Spleen (tissue), 11 donors: ENCODE results near the gene HSD11B1. TPM values are rescaled to one million over a fixed set of nuclear protein-coding genes. Genes with fewer than 3 reads are reported as not detected.

ENCODE experiments used
- DNase-seq: peaks from one replicate; pipeline ENCODE4 v3.0.0-alpha.2; 2020
- H3K27ac ChIP-seq, 8 donors: fragments of 200-600 bp; sonication (generic) in 7 of 8; 1 replicate in 4 of 8; 2 replicates in 4 of 8; pipeline versions ENCODE4 v1.5.0 to v1.8.0; 2016 to 2021; ENCODE audit warnings: inconsistent platforms in 4 of 8, mild to moderate bottlenecking in 4 of 8, moderate library complexity in 1 of 8
- H3K27me3 ChIP-seq, 7 donors: fragments of 200-600 bp; sonication (generic) in 6 of 7; replicated peaks in 1 of 7; 1 replicate in 4 of 7; 2 replicates in 3 of 7; pipeline versions ENCODE4 v1.5.0 to v1.8.0; 2016 to 2021; ENCODE audit warnings: inconsistent platforms in 3 of 7, mild to moderate bottlenecking in 1 of 7
- H3K36me3 ChIP-seq, 6 donors: fragments of 200-600 bp; sonication (generic) in 5 of 6; 1 replicate in 4 of 6; 2 replicates in 2 of 6; pipeline versions ENCODE4 v1.5.0 to v1.8.0; 2016 to 2021; ENCODE audit warnings: inconsistent platforms in 2 of 6
- H3K4me1 ChIP-seq, 6 donors: fragments of 200-600 bp; sonication (generic) in 5 of 6; 1 replicate in 3 of 6; 2 replicates in 3 of 6; pipeline versions ENCODE4 v1.5.0 to v1.8.0; 2016 to 2021; ENCODE audit warnings: inconsistent platforms in 3 of 6
- H3K4me3 ChIP-seq, 8 donors: fragments of 200-600 bp; sonication (generic) in 7 of 8; 1 replicate in 4 of 8; 2 replicates in 4 of 8; pipeline versions ENCODE4 v1.5.0 to v1.8.0; 2016 to 2021; ENCODE audit warnings: inconsistent platforms in 4 of 8, mild to moderate bottlenecking in 4 of 8, moderate library complexity in 2 of 8
- H3K9me3 ChIP-seq, 8 donors: fragments of 200-600 bp; sonication (generic) in 7 of 8; 1 replicate in 4 of 8; 2 replicates in 4 of 8; pipeline versions ENCODE4 v1.5.0 to v1.8.0; 2016 to 2021; ENCODE audit warnings: inconsistent platforms in 4 of 8
- POLR2A ChIP-seq, 3 donors: fragments of 450-650 bp; IDR thresholded peaks; one replicate each; pipeline ENCODE4 v1.5.1; 2017; ENCODE audit warnings: antibody characterized with exemption in 3 of 3, mild to moderate bottlenecking in 1 of 3
- POLR2AphosphoS5 ChIP-seq, 3 donors: sonication (generic); formaldehyde crosslinking; IDR thresholded peaks; one replicate each; pipeline ENCODE4 v1.5.1; 2017; ENCODE audit warnings: antibody characterized with exemption in 3 of 3
- WGBS, 5 donors: extraction: QIAGEN DNeasy Blood & Tissue Kit in 3 of 5; methylation state at CpG; one replicate each; pipeline versions ENCODE4 v1.1.5 to v1.1.7; 2013 to 2018; 5-methylcytosine and 5-hydroxymethylcytosine counted together
- intact Hi-C: fragments of 100-400 bp; cut with DNase I; formaldehyde crosslinking; loops from one replicate; pipeline ENCODE4 v1.15.0; 2023; ENCODE audit warnings: low total_unique reads
- polyA plus RNA-seq, 3 donors: library from polyadenylated mRNA; stranded (reverse); fragments of 200-250 nt; gene quantifications; one replicate each; pipeline ENCODE4 v1.2.1, GENCODE V29; 2013
- total RNA-seq, 7 donors: library from RNA; depleted of rRNA in 3 of 7; stranded (reverse); fragments of >200 nt in 3 of 7; fragmentation: NEBNext Ultra II Directional in 4 of 7; extraction: Animal tissue kit (Norgen Biotek cat#: 25700) in 4 of 7; gene quantifications; one replicate each; pipeline versions ENCODE4 v1.1.0 to v1.2.1, GENCODE V29; 2016 to 2021
- TF ChIP-seq, protein P1 (sequence below), 11 experiments: fragments of 200-600 bp in 7 of 11; fragments of 450-650 bp in 4 of 11; sonication (generic) in 4 of 11; IDR thresholded peaks in 8 of 11; conservative IDR thresholded peaks in 3 of 11; 1 replicate in 7 of 11; 2 replicates in 4 of 11; pipeline versions ENCODE4 v1.4.0 to v1.8.0; 2016 to 2021; ENCODE audit warnings: antibody characterized with exemption in 11 of 11, inconsistent platforms in 4 of 11, mild to moderate bottlenecking in 1 of 11
- donor health status: healthy with polysubstance abuse.
- donor health status: DM: no; HTN: no; CAD: no; lungs with moderate emphysema.
- donor health status: DM: no; HTN: no; CAD: no.
- donor health status: Bipolar disorder and iron deficiency.
- donor health status: healthy.
- donor health status: DM: no; HTN: no; CAD: no.
- donor health status: DM: yes; HTN: yes; CAD: no.

Gene HSD11B1
- total and polyA plus RNA-seq, 10 donors = 1.8 to 14.9 (median 3.7) TPM

DNA sequence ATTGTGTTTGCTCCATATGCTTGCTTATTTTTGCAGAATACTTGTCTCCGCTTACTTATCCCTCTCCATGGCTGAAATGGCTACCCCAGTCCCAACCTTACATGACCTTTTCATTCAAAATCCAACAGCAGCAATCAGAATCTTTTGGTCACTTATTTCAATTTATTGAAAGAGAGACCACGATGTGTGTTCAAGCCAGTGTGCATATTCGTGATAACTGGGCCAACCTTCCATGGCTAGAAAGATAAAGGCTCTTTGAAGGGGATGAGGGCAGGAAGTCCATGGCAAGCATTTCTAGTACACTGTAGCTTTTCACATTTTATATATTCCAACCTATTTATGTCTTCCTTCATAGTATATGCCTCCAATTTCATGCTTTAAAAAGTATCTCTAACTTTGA lies 23.1 kb downstream of the HSD11B1 start:
- Histone ChIP-seq H3K36me3 (no peaks in the 10 kb centered on the region), H3K4me3 (no peak overlapping the region), H3K4me1 (peaks cover 0 to under 1% (median 0%) of the 10 kb centered on the region in 6 donors), H3K27me3 (no peaks in the 10 kb centered on the region), H3K9me3 (no peaks in the 10 kb centered on the region), H3K27ac (no peak overlapping the region)
- DNase-seq = no peak
- intact Hi-C loops = no loop called here
- TF ChIP-seq POLR2A (IDR thresholded peaks at IDR 0.05) = no peak
- TF ChIP-seq, protein P1, sequence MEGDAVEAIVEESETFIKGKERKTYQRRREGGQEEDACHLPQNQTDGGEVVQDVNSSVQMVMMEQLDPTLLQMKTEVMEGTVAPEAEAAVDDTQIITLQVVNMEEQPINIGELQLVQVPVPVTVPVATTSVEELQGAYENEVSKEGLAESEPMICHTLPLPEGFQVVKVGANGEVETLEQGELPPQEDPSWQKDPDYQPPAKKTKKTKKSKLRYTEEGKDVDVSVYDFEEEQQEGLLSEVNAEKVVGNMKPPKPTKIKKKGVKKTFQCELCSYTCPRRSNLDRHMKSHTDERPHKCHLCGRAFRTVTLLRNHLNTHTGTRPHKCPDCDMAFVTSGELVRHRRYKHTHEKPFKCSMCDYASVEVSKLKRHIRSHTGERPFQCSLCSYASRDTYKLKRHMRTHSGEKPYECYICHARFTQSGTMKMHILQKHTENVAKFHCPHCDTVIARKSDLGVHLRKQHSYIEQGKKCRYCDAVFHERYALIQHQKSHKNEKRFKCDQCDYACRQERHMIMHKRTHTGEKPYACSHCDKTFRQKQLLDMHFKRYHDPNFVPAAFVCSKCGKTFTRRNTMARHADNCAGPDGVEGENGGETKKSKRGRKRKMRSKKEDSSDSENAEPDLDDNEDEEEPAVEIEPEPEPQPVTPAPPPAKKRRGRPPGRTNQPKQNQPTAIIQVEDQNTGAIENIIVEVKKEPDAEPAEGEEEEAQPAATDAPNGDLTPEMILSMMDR (IDR thresholded peaks at IDR 0.05 in 8 of 11, conservative IDR thresholded peaks at IDR 0.05 in 3 of 11) = no peak
- TF ChIP-seq POLR2AphosphoS5 (IDR thresholded peaks at IDR 0.05) = no peak
- WGBS, 5 donors = 83 to 94% (median 86%) methylated on average over 3 of the region's 3 CpGs

DNA sequence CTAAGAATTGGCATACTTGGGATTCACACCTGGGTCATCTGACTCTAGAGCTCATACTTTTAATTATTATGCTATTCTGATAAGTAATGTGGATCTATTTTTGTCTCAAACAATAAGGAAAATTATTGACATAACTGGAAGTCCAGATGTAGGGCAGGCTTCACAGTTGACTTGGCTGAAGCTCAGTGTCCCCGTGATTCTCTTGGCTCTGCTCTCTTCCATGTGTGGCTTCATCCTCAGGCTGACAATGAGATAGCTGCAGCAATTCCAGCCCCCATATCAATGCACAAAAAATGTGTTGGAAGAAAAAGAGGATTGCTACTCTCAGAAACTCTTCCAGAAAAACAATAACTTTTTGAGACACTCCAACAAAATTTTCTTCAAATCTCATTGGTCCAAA lies 23.8 kb downstream of the HSD11B1 start:
- no peak for DNase-seq
- Histone ChIP-seq H3K27me3 (no peaks in the 10 kb centered on the region), H3K4me3 (no peak overlapping the region), H3K4me1 (peaks cover 0 to 7% (median 0%) of the 10 kb centered on the region in 6 donors), H3K36me3 (no peaks in the 10 kb centered on the region), H3K9me3 (no peaks in the 10 kb centered on the region), H3K27ac (no peak overlapping the region)
- intact Hi-C loops = no loop called here
- TF ChIP-seq POLR2AphosphoS5 (IDR thresholded peaks at IDR 0.05) (no peak), POLR2A (IDR thresholded peaks at IDR 0.05) (no peak)
- TF ChIP-seq, protein P1 (IDR thresholded peaks at IDR 0.05 in 8 of 11, conservative IDR thresholded peaks at IDR 0.05 in 3 of 11) = no peak
- 71 to 100% (median 78%) methylated on average over 1 of the region's 1 CpG for WGBS, 5 donors

- Histone ChIP-seq H3K4me3 (no peak overlapping the region), H3K4me1 (peaks cover 0 to 14% (median 3%) of the 10 kb centered on the region in 6 donors), H3K36me3 (no peaks in the 10 kb centered on the region), H3K27me3 (no peaks in the 10 kb centered on the region), H3K27ac (no peak overlapping the region), H3K9me3 (no peaks in the 10 kb centered on the region)
- intact Hi-C loops = no loop called here
- DNase-seq = no peak
- WGBS, 5 donors = 54 to 82% (median 76%) methylated on average over 1 of the region's 1 CpG
- TF ChIP-seq, protein P1 (IDR thresholded peaks at IDR 0.05 in 8 of 11, conservative IDR thresholded peaks at IDR 0.05 in 3 of 11) = no peak
- TF ChIP-seq POLR2A (IDR thresholded peaks at IDR 0.05) (no peak), POLR2AphosphoS5 (IDR thresholded peaks at IDR 0.05) (no peak)
Measured at GRCh38 chr1:209729436-209729835, 24.8 kb downstream of the HSD11B1 start.

GRCh38 chr1:209732725-209733124 lies 28.1 kb downstream of the HSD11B1 start:
- H3K27me3 ChIP-seq = no peaks in the 10 kb centered on the region
- intact Hi-C loops = no loop called here
- H3K9me3 ChIP-seq = no peaks in the 10 kb centered on the region
- no peaks in the 10 kb centered on the region for H3K36me3 ChIP-seq
- 78 to 100% (median 90%) methylated on average over 1 of the region's 1 CpG for WGBS, 5 donors
- peaks cover 0 to 14% (median 6%) of the 10 kb centered on the region in 6 donors for H3K4me1 ChIP-seq
- DNase-seq = no peak
- TF ChIP-seq, protein P1 (IDR thresholded peaks at IDR 0.05 in 8 of 11, conservative IDR thresholded peaks at IDR 0.05 in 3 of 11) = no peak
- TF ChIP-seq POLR2AphosphoS5 (IDR thresholded peaks at IDR 0.05) (no peak), POLR2A (IDR thresholded peaks at IDR 0.05) (no peak)
- H3K27ac ChIP-seq = no peak overlapping the region
- H3K4me3 ChIP-seq = no peak overlapping the region
